Neural cell (in vitro differentiated cells): ENCODE results near the gene ASRGL1.

Experiments used
- CTCF ChIP-seq: fragments of 450-650 bp; IDR thresholded peaks from 2 replicates; pipeline ENCODE4 v1.5.1; 2014; ENCODE audit warnings: antibody characterized with exemption, mild to moderate bottlenecking, moderate library complexity; ENCODE audit not compliant: poor library complexity, severe bottlenecking
- EZH2 ChIP-seq: fragments of 200-600, 300-800 bp; shearing (Covaris generic), sonication (generic); IDR thresholded peaks from 2 replicates; pipeline ENCODE4 v1.6.1; 2014; ENCODE audit warnings: antibody characterized with exemption, low read length, borderline replicate concordance, mild to moderate bottlenecking; ENCODE audit not compliant: insufficient read depth, poor library complexity, severe bottlenecking
- TAF1 ChIP-seq: IDR thresholded peaks from 2 replicates; pipeline ENCODE4 v1.6.1; 2012; ENCODE audit warnings: low read depth

GRCh38 chr11:62390722-62391121, 53.5 kb downstream of the ASRGL1 start:
- TF ChIP-seq EZH2 (no peak), CTCF (no peak), TAF1 (no peak)
